H1 (cell line): ENCODE results near the gene GDAP2. TPM values are rescaled to one million over a fixed set of nuclear protein-coding genes. Genes with fewer than 3 reads are reported as not detected.

Experiments used
- CEBPB ChIP-seq: IDR thresholded peaks from 2 replicates; pipeline ENCODE4 v1.6.1; 2012; ENCODE audit warnings: low read depth, low read length
- CHD2 ChIP-seq: IDR thresholded peaks from 2 replicates; pipeline ENCODE4 v1.6.1; 2012; ENCODE audit warnings: low read length, improper control_type of control experiment
- FOSL1 ChIP-seq: IDR thresholded peaks from 2 replicates; pipeline ENCODE4 v1.6.1; 2011; ENCODE audit warnings: mild to moderate bottlenecking, low read depth, low read length, moderate library complexity; ENCODE audit not compliant: insufficient read depth
- NANOG ChIP-seq: IDR thresholded peaks from 2 replicates; pipeline ENCODE4 v1.6.1; 2011; ENCODE audit warnings: low read length, low read depth, mild to moderate bottlenecking, inconsistent platforms; ENCODE audit not compliant: insufficient read depth, poor library complexity, severe bottlenecking
- SP4 ChIP-seq: IDR thresholded peaks from 2 replicates; pipeline ENCODE4 v1.6.1; 2012; ENCODE audit warnings: low read length, inconsistent platforms
- polyA plus RNA-seq, 7 experiments: library from polyadenylated mRNA; depleted of rRNA in 3 of 7; stranded (reverse) in 5 of 7; unstranded in 2 of 7; fragments of >200 nt in 5 of 7; fragments of 200-250 nt in 2 of 7; gene quantifications; 1 replicate in 5 of 7; 2 replicates in 1 of 7; 4 replicates in 1 of 7; pipeline versions ENCODE4 v1.2.1 to v1.2.3, GENCODE V29; 2011 to 2013; ENCODE audit warnings: missing spikeins in 2 of 7, mixed read lengths in 2 of 7
- total RNA-seq: library from RNA; stranded (reverse); fragmentation: NEBNext Ultra II Directional; extraction: Animal tissue kit (Norgen Biotek cat#: 25700); gene quantifications from 2 replicates; pipeline ENCODE4 v1.2.1, GENCODE V29; 2021
- TF ChIP-seq, protein P1 (sequence below): fragments of 300-600 bp; sonication (generic); IDR thresholded peaks from 2 replicates; pipeline ENCODE4 v1.7.1; 2012; ENCODE audit warnings: low read length, moderate library complexity, mild to moderate bottlenecking, inconsistent platforms; ENCODE audit not compliant: insufficient replicate concordance

Gene GDAP2
- total and polyA plus RNA-seq, 2 of the 8 experiments (the other 6 are each of a cell fraction or from before 2014, with no cell fraction given) = 8.6 to 27.8 TPM

DNA sequence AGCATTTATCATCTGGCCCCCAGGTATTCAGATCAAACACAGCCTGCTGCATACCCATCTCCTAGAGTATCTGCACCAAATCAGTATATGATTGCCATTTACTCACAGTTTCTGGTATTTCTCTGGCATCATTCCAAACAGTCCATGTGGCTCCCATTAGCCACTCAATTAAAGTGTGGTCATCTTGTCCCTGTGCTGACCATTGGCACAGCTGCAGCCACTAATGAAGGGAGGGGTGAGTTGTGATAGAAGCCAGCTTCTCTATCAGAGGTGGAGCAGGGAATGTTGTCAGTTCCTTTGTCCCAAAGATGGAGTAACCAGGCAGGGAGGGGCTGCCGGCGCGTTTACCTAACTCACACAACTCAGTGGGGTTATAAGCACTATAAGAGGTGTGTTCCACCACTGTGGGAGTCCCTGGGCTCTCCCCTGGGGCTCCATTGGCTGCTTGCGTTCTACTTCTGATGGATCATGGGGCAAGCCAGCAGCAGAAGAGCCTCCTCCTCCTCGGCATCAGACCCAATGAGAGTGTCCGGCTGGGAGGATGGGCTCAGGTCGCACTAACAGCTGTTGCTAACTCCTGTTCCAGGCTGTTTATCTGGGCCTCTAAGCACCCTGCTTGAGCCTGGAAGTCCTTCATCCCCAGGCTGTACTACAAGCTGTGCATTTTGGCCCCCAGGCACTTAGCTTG is 108.6 kb downstream of the GDAP2 start (continued):
- no peak for TF ChIP-seq FOSL1
- no peak for TF ChIP-seq CEBPB
- TF ChIP-seq NANOG = no peak
- TF ChIP-seq, protein P1, sequence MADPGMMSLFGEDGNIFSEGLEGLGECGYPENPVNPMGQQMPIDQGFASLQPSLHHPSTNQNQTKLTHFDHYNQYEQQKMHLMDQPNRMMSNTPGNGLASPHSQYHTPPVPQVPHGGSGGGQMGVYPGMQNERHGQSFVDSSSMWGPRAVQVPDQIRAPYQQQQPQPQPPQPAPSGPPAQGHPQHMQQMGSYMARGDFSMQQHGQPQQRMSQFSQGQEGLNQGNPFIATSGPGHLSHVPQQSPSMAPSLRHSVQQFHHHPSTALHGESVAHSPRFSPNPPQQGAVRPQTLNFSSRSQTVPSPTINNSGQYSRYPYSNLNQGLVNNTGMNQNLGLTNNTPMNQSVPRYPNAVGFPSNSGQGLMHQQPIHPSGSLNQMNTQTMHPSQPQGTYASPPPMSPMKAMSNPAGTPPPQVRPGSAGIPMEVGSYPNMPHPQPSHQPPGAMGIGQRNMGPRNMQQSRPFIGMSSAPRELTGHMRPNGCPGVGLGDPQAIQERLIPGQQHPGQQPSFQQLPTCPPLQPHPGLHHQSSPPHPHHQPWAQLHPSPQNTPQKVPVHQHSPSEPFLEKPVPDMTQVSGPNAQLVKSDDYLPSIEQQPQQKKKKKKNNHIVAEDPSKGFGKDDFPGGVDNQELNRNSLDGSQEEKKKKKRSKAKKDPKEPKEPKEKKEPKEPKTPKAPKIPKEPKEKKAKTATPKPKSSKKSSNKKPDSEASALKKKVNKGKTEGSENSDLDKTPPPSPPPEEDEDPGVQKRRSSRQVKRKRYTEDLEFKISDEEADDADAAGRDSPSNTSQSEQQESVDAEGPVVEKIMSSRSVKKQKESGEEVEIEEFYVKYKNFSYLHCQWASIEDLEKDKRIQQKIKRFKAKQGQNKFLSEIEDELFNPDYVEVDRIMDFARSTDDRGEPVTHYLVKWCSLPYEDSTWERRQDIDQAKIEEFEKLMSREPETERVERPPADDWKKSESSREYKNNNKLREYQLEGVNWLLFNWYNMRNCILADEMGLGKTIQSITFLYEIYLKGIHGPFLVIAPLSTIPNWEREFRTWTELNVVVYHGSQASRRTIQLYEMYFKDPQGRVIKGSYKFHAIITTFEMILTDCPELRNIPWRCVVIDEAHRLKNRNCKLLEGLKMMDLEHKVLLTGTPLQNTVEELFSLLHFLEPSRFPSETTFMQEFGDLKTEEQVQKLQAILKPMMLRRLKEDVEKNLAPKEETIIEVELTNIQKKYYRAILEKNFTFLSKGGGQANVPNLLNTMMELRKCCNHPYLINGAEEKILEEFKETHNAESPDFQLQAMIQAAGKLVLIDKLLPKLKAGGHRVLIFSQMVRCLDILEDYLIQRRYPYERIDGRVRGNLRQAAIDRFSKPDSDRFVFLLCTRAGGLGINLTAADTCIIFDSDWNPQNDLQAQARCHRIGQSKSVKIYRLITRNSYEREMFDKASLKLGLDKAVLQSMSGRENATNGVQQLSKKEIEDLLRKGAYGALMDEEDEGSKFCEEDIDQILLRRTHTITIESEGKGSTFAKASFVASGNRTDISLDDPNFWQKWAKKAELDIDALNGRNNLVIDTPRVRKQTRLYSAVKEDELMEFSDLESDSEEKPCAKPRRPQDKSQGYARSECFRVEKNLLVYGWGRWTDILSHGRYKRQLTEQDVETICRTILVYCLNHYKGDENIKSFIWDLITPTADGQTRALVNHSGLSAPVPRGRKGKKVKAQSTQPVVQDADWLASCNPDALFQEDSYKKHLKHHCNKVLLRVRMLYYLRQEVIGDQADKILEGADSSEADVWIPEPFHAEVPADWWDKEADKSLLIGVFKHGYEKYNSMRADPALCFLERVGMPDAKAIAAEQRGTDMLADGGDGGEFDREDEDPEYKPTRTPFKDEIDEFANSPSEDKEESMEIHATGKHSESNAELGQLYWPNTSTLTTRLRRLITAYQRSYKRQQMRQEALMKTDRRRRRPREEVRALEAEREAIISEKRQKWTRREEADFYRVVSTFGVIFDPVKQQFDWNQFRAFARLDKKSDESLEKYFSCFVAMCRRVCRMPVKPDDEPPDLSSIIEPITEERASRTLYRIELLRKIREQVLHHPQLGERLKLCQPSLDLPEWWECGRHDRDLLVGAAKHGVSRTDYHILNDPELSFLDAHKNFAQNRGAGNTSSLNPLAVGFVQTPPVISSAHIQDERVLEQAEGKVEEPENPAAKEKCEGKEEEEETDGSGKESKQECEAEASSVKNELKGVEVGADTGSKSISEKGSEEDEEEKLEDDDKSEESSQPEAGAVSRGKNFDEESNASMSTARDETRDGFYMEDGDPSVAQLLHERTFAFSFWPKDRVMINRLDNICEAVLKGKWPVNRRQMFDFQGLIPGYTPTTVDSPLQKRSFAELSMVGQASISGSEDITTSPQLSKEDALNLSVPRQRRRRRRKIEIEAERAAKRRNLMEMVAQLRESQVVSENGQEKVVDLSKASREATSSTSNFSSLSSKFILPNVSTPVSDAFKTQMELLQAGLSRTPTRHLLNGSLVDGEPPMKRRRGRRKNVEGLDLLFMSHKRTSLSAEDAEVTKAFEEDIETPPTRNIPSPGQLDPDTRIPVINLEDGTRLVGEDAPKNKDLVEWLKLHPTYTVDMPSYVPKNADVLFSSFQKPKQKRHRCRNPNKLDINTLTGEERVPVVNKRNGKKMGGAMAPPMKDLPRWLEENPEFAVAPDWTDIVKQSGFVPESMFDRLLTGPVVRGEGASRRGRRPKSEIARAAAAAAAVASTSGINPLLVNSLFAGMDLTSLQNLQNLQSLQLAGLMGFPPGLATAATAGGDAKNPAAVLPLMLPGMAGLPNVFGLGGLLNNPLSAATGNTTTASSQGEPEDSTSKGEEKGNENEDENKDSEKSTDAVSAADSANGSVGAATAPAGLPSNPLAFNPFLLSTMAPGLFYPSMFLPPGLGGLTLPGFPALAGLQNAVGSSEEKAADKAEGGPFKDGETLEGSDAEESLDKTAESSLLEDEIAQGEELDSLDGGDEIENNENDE = no peak
- no peak for TF ChIP-seq SP4
- no peak for TF ChIP-seq CHD2
